GM12891 (cell line): ENCODE measurements around the gene NLK.
A peak's percentile ranks its signal among the peaks of the same experiment; 100 is the strongest.
"Not testable (repeated sequence)": the region's sequence is repeated elsewhere in the genome, so short reads cannot be mapped to it uniquely, and the experiment has no call there.

Experiments used
- DNase-seq: peaks from one replicate; pipeline ENCODE4 v3.0.0; 2011; ENCODE audit warnings: low spot score; ENCODE audit not compliant: insufficient read length
- FAIRE-seq: peaks from 2 replicates; lab custom pipeline; 2011; peaks lifted over from hg19 to GRCh38; lab: Jason Lieb, UNC
- PAX5 ChIP-seq: IDR thresholded peaks from 2 replicates; pipeline ENCODE4 v1.6.1; 2011; ENCODE audit warnings: low read length, moderate library complexity, mild to moderate bottlenecking; ENCODE audit not compliant: insufficient read depth, severe bottlenecking
- POLR2A ChIP-seq: IDR thresholded peaks from 2 replicates; pipeline ENCODE4 v1.6.1; 2011; ENCODE audit warnings: low read depth, low read length, control low read depth
- POLR2AphosphoS5 ChIP-seq: IDR thresholded peaks from 2 replicates; pipeline ENCODE4 v1.6.1; 2011; ENCODE audit warnings: low read depth, low read length, control low read depth
- POU2F2 ChIP-seq: IDR thresholded peaks from 2 replicates; pipeline ENCODE4 v1.6.1; 2011; ENCODE audit warnings: low read depth, mild to moderate bottlenecking, control low read depth, low read length, moderate library complexity
- SPI1 ChIP-seq: IDR thresholded peaks from 2 replicates; pipeline ENCODE4 v1.6.1; 2011; ENCODE audit warnings: low read depth, low read length, control low read depth
- TAF1 ChIP-seq: IDR thresholded peaks from 2 replicates; pipeline ENCODE4 v1.6.1; 2011; ENCODE audit warnings: low read depth, low read length, control low read depth

NLK gene

GRCh38 chr17:28225271-28225670, 182.8 kb downstream of the NLK start:
- FAIRE-seq (no peak), DNase-seq (no peak)
- TF ChIP-seq POU2F2 (no peak), PAX5 (no peak), POLR2A (no peak), SPI1 (no peak), POLR2AphosphoS5 (no peak), TAF1 (no peak)

DNA sequence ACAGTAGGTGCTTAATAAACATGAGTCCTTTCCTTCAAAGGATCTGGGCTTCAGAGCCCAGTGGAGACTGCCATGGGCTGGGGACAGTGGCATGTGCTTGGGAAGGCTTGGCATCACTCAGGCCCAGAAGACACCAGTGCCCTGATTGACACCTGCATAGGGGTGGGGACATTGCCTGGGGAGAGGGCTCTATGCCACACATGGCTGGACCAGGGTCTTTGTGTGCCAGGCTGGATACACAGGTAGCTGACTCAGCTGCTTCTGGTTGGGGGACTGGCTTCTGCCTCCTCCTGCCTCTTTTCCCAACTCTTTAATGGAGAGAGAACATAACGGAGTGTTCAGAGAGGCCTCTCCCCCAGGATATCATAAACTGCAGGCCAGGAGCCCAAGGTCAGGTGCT, 183.4 kb downstream of the NLK start:
- TF ChIP-seq TAF1 (no peak), SPI1 (no peak), POU2F2 (no peak), POLR2AphosphoS5 (no peak), POLR2A (no peak), PAX5 (no peak)
- no peak for FAIRE-seq

DNA sequence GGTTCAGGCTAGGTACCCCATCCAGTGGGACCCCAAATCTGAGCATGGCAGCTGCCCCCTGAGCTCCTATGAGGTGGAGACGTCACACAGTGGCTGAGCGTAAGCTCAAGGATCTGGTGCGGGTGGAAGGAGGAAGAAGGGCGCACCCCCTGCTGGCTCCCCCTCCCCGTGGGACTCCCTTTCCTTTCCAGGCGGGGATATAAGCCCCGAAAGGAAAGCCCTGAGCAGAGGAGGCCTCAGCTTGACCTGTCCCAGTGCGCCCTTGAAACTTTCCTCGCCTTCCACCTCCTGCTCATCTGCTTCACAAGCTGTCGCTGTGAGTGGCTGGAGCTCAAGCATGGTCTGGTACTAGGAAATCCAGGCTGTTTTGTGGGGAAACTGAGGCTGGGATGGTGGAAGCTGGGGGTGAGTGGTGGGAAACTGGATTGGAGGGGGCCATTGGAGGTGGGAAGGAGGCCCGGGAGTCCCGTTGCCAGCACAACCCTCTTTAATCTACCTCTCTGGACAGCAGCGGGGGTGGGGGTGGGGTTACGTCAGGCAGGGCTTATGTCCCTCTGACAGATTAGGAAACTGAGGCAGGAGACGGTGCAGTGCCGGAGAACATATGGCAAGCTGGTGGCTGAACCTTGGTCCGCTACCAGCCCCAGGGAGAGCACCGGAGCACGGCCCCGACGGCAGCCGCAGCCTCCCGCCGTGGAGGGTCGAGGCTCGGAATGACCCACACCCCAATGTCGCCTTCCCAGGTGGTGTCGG, 184.3 kb downstream of the NLK start:
- TF ChIP-seq POU2F2 (no peak), POLR2AphosphoS5 (no peak), SPI1 (no peak), TAF1 (no peak), POLR2A (no peak), PAX5 (no peak)
- no peak for DNase-seq
- no peak for FAIRE-seq

More for the DNA sequence above, 183.4 kb downstream of the NLK start:
- DNase-seq = no peak

DNA sequence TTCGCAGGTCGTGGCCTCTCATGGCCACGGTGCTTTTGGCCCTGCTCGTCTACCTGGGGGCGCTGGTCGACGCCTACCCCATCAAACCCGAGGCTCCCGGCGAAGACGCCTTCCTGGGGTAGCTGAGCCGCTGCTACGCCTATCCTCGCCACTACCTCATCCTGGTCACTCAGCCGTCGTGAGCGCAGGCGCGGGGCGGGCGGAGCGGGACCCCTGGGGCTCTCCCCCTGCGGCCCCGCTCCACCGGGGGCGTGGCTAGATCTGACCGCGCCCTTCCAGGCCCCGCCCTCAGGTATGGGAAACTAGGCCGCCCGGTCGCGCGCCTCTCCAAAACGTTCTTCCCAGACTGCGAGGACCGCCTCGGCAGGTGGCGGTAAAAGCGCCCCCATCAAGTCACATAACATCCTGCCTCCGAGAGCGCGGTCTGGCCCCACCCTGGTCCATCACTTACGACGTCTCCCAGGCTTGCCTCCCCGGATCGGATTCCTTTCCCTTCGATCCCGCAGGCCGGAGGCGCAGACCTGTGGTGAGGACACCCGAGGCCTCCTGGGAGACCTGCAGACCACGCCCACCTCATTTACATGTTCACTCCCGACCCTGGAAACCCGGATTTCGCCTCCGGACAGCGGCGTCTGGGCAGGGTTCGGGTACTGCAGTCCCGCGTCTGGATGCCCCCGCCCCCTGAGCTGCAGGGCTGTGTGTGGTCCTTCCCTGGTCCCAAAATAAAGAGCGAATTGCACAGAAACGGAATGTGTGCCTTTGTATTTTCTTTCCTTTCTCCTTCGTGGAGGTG, 185.0 kb downstream of the NLK start:
- FAIRE-seq = peak; percentile 16
- no peak for TF ChIP-seq POU2F2
- TF ChIP-seq TAF1 = no peak
- TF ChIP-seq POLR2A = no peak
- no peak for TF ChIP-seq SPI1
- no peak for TF ChIP-seq POLR2AphosphoS5
- TF ChIP-seq PAX5 = no peak
- DNase-seq = peak; percentile 44

- TF ChIP-seq POLR2AphosphoS5 = no peak
- no peak for TF ChIP-seq SPI1
- TF ChIP-seq POLR2A = no peak
- no peak for TF ChIP-seq POU2F2
- TF ChIP-seq TAF1 = no peak
- TF ChIP-seq PAX5 = no peak
- FAIRE-seq (no peak), DNase-seq (no peak)
Observed at GRCh38 chr17:28228109-28228840, 185.8 kb downstream of the NLK start.

- DNase-seq (no peak), FAIRE-seq (no peak)
- TF ChIP-seq POU2F2 = no peak
- no peak for TF ChIP-seq SPI1
- no peak for TF ChIP-seq TAF1
- no peak for TF ChIP-seq POLR2A
Observed at GRCh38 chr17:28228986-28229729, 186.7 kb downstream of the NLK start.

- TF ChIP-seq PAX5 = no peak
- TF ChIP-seq POLR2A = no peak
- TF ChIP-seq POU2F2 = no peak
- no peak for TF ChIP-seq TAF1
- TF ChIP-seq SPI1 = no peak
- TF ChIP-seq POLR2AphosphoS5 = no peak
- DNase-seq = no peak
- no peak for FAIRE-seq
Observed at GRCh38 chr17:28230011-28230410, 187.5 kb downstream of the NLK start.

DNA sequence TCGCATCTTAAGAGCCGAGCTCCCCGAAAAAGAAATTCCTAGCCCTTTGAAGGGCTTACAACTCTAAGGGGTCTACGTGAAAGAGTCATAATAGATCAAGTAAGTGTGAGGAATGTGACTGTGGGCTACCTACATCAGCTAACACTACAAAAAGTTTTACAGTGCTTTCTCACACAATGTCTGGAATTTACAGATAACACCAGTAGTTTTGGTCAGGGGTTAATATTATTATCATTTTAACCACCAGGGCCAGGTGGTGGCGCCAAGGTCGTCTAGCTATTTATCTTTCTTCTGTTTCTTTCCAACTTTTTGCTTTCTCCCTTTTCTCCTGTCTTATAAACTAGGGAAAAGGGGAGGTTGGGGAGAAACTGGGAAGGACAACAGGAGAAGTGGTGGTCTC, 188.1 kb downstream of the NLK start:
- not testable (repeated sequence) for FAIRE-seq, DNase-seq

DNA sequence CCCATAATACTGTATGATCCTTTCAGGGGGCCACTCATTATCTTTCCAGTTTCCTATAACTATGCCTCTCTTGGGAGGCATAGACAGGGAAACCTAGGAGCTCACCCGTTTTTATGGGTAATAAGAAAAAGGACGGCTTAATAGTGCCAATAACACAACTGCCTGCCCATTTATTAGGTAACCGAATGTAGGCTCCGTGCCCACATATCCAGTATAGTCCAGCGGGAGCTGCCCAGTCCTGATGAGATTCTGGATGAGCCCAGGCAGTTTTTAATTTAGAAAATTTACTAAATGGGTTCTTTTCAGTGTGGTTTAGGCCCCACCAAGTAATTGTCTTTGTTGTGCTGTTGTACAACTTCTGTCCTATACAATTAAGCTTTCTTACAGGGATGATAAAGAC, 189.1 kb downstream of the NLK start:
- FAIRE-seq = not testable (repeated sequence)

DNA sequence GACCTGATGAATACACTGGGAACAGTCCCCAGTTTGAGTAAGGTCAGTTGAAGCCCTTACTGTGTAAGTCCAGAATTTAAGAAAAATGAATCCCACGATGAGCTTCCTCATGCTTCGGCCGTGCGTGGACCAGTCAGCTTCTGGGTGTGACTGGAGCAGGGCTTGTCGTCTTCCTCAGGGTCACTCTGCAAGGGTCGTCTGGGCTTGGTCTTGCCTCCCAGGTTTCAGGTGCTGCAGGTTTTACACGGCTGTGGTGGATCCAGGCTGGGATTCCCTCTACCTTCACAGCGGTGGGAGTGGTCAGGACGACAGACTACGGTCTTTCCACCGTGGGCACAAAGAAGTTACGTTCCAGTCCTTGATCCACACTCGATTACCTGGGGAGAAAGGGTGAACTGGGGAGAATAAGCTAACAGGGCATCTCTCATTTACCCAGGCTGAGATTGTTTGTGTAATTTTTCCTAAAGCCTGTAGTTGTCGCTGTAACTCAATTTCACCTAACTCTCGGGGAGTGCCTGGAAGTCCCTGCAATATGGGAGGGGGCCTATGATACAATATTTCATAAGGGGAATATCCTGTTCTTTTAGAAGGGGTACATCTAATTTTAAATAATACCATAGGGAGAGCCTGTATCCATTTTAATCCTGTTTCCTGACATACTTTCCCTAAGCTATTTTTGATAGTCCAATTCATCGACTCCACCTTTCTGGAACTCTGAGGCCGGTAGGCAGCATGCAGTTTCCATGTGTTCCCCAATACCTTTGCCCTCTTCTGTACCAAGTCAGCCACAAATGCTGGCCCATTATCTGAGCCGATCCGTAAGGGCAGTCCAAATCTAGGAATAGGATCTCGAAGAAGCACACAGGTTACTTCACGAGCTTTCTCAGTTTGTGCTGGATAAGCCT, 190.7 kb downstream of the NLK start:
- not testable (repeated sequence) for DNase-seq, FAIRE-seq

More for the DNA sequence above, 189.1 kb downstream of the NLK start:
- not testable (repeated sequence) for DNase-seq

DNA sequence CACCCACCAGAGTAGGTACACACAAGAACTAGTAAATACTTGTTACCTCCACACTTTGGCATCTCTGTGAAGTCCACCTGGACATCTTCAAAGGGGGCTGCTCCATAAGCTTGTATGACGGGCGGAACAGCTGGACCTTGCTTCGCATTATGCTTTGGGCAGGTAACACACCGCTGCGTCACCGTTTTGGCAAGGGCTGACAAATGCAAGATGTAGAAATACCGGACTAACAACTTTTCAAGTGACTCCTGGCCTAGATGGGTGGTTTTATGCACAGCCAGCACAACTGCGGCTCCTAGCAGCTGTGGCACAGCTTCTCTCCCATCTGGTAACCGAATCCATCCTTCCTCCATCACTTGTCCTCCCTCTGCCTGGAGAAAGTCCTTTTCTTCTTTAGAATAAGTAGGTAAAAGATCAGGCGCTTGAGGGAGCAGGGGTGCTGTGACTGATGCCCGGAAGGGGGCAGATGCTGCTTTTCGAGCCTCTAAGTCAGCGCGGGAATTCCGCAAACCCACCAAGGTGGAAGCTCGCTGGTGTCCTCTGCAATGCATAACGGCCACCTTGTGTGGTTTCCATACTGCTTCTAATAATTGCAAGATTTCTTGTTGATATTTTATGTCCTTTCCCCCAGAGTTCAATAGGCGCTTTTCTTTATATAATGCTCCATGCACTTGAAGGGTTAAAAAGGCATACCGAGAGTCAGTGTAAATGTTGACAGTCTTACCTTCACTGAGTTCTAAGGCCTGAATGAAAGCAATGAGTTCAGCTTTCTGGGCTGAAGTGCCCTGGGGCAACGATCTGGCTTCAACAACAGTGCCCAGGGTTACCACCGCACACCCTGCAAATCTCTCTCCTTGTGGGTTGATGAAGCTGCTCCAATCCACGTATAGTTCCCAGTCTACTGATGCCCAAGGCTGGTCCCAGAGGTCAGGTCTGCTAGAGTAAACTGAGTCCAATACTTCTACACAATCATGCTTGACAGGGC, 191.7 kb downstream of the NLK start:
- not testable (repeated sequence) for FAIRE-seq, DNase-seq

- DNase-seq, FAIRE-seq: not testable (repeated sequence)
Observed at GRCh38 chr17:28235066-28235700, 192.7 kb downstream of the NLK start.
